ENCODE measurements around the gene CES3.
A peak's percentile ranks its signal among the peaks of the same experiment; 100 is the strongest.
"Not testable (repeated sequence)": the region's sequence is repeated elsewhere in the genome, so short reads cannot be mapped to it uniquely, and the experiment has no call there.

CES3 gene

DNA sequence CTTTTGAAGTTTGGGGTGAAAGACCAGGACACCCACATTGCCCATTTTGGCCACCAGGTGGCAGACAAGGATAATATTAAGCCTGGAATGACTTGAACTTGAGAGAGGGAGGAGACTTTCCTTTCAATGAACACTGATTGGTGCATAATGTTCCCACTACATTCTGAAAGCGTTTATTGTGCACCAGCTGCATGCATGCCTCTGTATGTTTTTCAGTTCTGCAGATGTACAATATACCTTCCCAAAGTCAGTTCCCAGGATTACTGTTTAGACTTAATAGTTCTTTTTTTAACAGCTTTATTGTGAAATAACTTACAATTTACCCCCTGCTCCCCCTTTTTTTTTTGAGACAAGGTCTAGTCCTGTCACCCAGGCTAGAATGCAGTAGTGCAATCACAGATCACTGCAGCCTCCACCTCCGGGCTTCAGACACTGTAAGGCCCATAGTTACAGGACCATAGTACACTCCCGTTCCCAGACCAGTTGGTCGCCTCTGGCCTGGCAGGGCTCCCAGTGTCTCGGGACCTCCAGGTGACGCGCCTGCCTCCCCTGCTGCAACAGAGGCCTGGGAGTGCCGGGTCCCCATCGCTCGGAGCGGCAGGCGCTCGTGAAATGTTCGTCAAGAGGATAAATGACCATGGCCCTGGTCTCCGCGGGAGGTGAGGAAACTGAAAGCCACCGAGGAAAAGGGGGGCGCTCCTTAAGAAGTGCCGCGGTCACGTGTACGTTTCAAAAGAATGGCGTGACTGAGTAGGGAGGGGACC, 13.6 kb upstream of the CES3 start:
- peak; percentile 77 for DNase-seq

DNA sequence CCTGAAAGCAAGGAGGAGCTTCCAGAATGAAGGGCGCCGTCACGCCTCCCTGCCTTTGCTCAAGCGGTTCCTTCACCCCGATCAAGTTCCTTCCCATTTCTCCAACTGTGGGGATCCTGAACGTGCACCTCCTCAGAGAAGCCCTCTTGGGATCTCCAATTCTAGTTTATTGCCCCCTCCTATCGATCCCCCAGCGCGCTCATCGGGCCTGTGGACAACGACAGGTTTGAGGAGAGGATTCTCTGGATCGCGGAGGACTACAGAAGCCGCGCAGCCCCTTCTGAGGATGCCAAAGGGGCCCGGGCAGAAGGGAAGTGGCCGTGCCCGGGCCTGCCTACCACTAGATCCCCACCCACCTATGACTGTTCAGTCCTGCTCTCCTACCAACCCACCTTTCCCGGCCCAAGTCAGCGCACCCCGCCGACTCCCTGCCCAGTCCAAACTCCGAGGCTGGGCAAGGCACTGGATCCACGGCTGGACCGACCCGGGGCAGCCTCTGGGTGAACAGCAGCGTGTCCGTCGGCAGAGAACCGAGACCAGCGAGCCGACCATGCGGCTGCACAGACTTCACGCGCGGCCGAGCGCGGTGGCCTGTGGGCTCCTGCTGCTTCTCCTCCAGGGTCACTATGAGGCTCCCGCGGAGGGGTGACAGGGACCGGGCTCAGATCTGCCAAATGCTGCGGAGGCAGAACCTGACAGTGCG, 12.8 kb upstream of the CES3 start:
- DNase-seq: no peak

DNA sequence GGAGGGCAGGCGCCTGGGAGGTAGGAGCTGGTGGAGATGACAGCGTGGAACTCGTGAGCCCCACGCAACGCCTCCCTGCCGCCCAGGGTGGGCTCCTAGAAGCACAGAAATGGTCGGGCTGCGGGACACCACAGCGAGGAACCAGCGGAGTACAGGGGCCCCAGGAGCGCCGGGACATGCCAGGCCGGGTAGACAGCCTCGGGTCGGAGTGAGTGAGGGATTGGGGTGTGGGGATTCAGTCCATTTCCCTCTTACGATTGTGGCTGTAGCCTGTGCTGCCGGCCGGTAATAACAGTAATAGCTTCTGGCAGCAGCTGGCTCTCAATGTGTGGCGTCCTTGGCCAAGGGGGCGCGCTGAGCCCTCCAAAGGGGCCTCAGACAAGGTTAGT, 12.2 kb upstream of the CES3 start:
- DNase-seq: no peak

DNA sequence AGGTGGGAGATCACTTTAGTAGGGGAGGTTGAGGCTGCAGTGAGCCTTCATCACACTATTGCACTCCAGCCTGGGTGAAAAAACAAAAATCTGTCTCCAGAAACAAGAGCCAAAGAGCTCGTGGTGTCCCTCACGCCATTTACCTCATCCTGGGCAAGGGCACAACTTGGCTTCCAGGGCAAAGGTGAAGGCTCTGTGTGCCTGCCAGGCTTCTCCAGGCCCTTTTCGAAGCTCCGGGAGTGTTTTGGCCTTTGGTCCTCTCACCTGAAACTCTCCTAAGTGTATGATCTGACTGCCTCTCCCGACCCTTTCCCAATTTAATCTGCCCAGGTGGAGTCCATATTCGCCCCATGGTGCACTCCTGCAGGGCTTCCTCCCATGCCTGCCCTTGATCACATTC, 11.6 kb upstream of the CES3 start:
- DNase-seq: no peak

DNA sequence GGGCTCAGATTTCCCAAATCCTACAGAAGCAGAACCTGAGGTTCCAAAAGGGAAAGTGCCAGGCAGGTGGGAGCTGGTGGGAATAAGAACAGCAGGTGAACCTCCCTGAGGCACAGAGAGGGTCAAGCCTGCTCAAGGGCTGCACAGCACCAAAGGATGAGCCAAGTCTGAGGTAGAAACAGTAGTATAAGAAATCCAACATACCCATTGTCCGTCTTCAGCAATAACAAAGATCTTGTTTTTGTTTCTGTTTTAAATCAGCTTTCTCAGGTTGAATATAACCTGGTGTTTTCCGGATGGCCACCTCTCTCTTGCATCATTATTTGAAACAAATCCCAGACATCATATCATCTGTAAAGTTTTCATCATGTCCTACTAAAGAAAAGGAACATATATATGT, 10.6 kb upstream of the CES3 start:
- DNase-seq: no peak

- DNase-seq: no peak
Observed at GRCh38 chr16:66950971-66951790, 9.9 kb upstream of the CES3 start.

- no peak for DNase-seq
Observed at GRCh38 chr16:66952430-66953110, 8.5 kb upstream of the CES3 start.

DNA sequence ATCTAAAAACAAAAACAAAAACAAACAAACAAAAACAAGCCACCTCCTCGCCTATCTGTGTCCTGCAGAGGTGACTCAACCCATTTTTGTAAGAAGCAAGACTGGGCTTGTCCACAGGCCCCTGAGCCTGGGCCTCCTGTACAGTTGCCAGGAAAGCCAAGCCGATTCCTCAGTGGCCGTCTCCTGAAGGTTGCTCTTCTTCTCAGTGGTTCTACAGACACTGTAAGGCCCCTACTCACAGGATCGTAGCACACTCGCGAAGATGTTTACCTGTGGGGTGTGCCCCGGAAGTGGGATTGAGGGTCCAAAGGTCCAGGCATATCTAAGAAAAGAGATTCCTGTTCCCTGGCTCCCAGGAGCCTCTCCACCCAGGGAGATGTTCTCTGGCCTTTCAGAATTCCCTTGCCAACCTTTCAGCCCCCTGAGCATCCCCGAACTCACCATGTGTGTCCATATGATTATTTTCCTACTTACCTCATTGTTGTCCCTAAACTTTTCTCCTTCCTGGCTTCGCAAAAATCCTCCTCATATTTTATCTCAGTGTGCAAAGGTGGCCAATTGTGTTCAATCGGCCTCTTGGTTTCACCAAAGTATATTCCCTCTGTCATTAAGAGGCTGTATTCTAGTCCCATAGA, 7.5 kb upstream of the CES3 start:
- DNase-seq: no peak

- peak; percentile 67 for DNase-seq
Observed at GRCh38 chr16:66954097-66954659, 6.9 kb upstream of the CES3 start.

DNA sequence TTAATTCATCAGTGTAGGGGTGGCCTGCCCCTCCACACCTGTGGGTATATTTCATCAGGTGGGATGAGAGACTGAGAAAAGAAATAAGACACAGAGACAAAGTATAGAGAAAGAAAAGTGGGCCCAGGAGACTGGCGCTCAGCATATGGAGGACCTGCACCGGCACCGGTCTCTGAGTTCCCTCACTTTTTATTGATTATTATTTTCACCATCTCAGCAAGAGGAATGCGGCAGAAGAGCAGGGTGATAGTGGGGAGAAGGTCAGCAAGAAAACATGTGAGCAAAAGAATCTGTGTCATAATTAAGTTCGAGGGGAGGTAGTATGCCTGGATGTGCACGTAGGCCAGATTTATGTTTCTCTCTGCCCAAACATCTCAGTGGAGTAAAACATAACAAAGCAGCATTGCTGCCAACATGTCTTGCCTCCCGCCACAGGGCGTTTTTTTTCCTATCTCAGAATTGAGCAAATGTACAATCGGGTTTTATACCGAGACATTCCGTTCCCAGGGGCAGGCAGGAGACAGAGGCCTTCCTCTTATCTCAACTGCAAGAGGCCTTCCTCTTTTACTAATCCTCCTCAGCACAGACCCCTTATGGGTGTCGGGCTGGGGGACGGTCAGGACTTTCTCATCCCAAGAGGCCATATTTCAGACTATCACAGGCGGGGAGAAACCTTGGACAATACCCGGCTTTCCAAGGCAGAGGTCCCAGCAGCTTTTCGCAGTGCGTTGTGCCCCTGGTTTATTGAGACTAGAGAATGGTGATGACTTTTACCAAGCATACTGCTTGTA, 5.5 kb upstream of the CES3 start:
- not testable (repeated sequence) for DNase-seq

DNA sequence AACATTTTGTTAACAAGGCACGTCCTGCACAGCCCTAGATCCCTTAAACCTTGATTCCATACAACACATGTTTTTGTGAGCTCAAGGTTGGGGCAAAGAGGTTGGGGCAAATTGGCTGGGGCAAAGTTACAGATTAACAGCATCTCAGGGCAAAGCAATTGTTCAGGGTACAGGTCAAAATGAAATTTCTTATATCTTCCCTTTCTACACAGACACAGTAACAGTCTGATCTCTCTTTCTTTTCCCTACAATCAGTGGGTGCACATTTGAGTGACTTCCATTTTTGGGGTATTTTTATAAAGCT, 5.0 kb upstream of the CES3 start:
- DNase-seq: not testable (repeated sequence)

- no peak for DNase-seq
Observed at GRCh38 chr16:66958857-66959703, 2.0 kb upstream of the CES3 start.

DNA sequence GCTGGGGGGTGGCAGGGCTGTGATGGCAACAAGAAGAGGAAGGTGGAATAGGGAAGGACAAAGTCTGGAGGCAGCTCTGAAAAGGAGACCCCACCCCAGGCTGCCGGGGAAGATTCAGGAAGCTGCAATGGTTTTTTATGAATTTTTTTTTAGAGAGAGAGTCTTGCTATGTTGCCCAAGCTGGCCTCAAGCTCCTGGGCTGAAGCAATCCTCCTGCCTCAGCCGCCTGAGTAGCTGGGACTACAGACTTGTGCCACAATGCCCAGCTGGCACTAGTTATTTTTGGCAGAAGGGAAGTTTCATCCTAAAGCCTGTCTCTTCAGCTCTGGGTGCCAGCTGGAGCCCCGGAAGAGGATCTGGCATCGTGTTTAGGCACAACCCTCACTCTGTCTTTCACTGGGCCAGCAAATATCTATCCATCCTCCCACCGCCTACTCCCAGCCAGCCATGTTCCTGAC, 1.3 kb upstream of the CES3 start:
- no peak for DNase-seq

GRCh38 chr16:66960270-66960669, 796 bp upstream of the CES3 start:
- no peak for DNase-seq

DNA sequence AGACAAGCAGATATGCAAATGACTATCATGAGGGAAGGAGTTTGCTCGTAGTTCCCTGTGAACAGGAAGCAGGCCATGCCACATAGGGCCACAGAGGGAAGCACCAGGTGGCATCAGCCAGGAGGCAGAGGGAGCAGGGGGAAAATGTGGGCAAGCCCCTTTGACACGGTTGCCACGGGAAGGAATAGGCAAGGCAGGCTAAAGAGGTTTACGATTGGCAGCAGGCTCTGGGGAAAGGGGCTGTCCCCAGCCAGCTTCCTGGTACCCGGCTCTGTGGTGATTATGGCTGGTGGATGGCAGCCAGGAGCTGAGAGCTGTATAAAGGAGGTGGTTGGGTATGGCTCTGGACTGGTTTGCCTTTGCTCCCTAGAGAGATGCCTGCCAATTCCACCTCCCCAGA, 848 bp downstream of the CES3 start:
- no peak for DNase-seq

GRCh38 chr16:66964049-66964448, 3.0 kb downstream of the CES3 start:
- no peak for DNase-seq

GRCh38 chr16:66968847-66969246, 7.8 kb downstream of the CES3 start:
- no peak for DNase-seq

DNA sequence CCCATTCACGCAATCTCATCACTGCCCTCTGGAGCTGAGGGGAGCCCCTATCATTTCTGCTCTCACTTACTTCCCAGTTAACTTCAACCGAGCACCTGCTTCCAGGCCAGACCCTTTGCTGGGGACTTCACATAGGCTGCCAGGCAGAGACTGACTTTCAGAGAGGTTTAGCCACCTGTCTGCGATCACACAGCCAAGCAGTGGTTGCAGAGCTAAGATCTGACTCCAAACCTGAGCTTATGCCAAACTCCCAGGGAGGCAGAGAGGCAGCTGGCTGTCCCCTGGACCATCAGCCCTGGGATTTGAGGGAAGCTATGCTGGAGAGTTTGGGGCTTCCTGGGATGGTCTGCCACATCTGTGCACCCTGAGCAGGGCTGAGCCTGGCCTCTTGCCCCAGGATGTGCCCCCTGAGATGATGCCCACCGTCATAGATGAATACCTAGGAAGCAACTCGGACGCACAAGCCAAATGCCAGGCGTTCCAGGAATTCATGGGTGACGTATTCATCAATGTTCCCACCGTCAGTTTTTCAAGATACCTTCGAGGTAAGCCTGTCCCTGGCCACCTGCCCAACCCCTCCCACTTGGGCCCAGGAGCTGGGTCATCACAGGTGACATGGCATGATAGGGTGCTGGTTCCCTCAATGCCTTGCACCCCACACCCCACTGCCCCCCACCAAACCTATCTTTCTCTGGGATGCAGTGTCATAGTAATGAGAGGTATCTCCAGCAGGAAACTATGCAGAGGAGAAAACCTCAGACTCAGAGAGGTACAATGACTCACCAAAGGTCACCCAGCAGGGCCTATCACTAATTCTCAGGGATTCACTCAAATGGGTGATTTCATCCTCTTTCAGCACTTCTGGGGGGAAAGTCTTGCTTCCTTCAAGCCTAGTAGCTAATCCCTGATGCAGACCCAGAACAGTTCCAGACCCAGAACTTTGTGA, 10.0 kb downstream of the CES3 start:
- DNase-seq: no peak

DNA sequence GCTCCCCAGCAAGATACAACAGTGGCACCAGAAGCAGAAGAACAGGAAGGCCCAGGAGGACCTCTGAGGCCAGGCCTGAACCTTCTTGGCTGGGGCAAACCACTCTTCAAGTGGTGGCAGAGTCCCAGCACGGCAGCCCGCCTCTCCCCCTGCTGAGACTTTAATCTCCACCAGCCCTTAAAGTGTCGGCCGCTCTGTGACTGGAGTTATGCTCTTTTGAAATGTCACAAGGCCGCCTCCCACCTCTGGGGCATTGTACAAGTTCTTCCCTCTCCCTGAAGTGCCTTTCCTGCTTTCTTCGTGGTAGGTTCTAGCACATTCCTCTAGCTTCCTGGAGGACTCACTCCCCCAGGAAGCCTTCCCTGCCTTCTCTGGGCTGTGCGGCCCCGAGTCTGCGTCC, 11.9 kb downstream of the CES3 start:
- no peak for DNase-seq

All from central memory CD4-positive, alpha-beta T cell (primary cell).